Stimulated activated CD4-positive, alpha-beta T cell treated with anti-CD3 and anti-CD28 coated beads, Interleukin-1b, Interleukin-23, amount 100 ng/mL, for 4 hours (primary cell): ENCODE data around the gene PRUNE1.
A peak's percentile ranks its signal among the peaks of the same experiment; 100 is the strongest.

Experiments
- DNase-seq, 2 donors: peaks; one replicate each; pipeline ENCODE4 v3.0.0-alpha.2; 2020; ENCODE audit warnings: low read depth in 2 of 2

Gene PRUNE1

DNA sequence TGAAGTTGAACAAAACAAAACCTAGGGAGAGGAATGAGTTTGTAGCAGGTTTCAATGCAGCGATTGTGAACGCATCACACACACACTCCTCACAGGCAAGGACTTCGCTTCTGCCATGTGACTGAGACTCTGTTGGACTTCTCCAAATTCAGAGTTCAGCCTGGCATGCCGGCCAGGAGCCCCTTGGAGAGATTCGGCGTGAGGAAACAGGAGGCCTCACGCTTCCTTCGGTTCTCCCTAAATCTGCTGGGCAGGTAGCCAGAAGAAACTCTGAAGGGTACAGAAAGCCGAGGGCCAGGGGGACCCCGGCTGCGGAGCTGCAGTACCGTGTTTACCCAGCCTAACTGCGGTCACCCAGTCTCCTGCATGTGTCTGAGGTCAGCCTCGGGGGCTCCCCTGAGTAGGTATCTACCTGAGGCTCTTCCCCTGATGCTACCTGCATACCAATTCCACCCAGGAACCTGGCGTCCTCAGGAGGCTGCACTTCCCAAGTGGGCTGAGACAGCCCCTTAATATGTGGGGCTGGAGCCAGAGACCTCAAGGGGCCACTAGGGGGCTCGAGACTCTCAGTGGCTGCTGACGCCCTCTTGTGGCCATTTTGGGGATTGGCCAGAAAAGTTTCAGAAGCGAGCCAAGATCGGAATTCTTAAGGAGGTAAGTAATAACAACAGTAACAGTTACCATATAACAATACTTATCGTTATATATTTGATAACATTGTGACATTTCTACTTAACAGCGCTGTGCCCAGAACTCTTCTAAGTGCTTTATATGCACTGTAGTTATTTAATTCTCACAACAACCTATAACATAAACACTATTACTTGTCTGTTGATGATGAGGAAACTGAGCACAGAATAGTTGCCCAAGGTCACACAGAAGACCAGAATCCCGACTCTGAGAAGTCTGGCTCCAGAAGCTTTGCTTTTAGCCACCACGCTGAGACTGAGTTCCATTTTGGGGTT is 28.9 kb upstream of the PRUNE1 start:
- DNase-seq: peak; percentile 72 to 90

GRCh38 chr1:150981177-150981804 is 27.0 kb upstream of the PRUNE1 start:
- no peak for DNase-seq

- DNase-seq: no peak
Observed at GRCh38 chr1:150981805-150982712, 26.2 kb upstream of the PRUNE1 start, which contains the start of gene ANXA9. ANXA9 (plus strand) TSS chr1:150982292; CDS start chr1:150983106, 814 bp downstream.

DNA sequence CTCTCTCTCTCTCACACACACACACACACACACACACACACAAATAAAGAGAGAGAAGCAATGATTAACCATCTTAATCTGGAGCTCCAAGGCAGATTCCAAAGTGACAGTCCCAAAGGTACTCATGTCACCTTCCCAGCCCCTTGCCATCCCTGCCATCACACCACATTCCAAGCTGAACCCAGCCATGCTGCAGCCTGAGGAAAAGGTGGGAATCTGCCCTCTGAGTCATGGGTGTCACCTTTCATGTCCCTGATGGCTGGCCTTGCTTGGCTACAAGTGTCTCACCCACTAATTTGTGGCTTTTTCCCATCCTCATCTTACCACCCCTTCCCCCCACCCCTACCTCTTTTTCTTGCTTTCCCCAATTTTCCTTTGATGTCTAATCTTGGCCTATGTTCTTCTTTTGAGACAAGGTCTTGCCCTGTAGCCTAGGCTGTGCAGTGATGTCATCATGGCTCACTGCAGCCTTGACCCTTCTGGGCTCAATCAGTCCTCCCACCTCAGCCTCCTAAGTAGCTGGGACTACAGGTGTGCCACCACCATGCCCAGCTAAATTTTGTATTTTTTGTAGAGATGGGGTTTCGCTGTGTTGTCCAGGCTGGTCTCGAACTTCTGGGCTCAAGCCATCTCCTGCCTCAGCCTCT is 22.9 kb upstream of the PRUNE1 start:
- DNase-seq: no peak

DNA sequence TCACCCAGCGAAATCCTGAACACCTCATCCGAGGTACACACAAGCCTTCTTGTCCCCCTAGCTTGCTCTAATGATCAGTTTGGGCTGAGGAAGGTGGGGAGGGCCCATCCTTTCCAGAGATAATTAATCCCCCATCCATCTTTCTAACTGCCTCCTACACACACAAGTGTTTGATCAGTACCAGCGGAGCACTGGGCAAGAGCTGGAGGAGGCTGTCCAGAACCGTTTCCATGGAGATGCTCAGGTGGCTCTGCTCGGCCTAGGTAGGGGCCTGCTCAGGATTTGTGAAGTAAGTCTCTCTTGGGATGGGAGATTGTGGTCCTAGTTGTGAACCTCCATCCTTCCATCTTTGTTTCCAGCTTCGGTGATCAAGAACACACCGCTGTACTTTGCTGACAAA is 20.3 kb upstream of the PRUNE1 start:
- DNase-seq: no peak

- no peak for DNase-seq
Observed at GRCh38 chr1:150992626-150993025, 15.6 kb upstream of the PRUNE1 start.

- DNase-seq: no peak
Observed at GRCh38 chr1:150994248-150994647, 14.0 kb upstream of the PRUNE1 start.

DNA sequence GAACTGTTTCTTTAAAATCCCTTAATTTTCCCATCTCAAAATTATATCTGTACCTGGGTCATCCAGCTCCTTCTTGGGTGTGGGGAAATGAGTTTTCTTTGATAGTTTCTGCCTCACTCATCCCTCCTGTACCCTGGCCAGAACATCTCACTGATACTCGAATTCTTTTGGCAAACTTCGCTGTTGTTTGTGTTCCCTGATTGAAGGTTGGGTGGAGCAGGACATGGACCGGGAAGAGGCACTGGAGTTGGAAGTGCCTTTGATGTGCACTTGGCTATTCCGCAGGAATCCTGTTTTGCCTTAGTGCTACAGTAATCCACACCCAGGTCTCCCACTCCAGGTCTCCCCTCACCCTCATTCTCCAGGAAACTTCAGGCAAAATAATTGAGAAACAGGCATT is 12.8 kb upstream of the PRUNE1 start:
- no peak for DNase-seq

DNA sequence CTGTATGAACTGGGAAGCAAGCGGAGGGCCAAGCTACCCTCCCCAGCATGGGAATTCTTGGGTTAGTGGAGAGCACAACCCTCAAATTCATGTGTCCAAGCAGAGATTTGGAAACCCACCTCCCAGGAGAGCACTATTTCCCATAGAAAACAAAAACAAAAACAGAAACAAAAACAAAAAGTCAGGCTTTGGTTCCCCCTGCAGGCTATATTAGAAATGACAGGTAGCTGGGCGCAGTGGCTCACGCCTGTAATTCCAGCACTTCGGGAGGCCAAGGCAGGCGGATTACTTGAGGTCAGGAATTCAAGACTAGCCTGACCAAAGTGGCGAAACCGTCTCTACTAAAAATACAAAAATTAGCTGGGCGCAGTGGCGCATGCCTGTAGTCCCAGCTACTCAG is 12.4 kb upstream of the PRUNE1 start:
- DNase-seq: no peak

- DNase-seq: no peak
Observed at GRCh38 chr1:150997126-150997872, 10.9 kb upstream of the PRUNE1 start.

DNA sequence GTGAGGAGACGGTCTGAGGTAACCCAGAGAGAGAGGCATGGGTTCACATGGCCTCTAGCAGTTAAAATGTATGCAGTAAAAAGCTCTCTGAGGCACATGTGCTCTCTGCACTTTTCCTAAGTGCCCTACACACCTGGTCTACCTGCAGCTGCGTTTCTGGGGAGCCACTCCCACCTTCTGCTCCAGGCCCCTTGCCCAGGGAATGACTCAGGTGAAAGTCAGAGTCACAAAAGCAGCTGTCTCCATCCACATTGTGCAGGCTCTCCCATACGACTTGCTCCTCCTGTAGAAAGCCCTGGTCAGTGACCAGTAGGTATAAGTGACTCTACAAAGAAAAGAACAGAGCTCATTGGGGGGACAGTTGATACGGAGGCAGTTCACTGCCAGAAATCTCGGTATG is 10.3 kb upstream of the PRUNE1 start:
- DNase-seq: no peak

DNA sequence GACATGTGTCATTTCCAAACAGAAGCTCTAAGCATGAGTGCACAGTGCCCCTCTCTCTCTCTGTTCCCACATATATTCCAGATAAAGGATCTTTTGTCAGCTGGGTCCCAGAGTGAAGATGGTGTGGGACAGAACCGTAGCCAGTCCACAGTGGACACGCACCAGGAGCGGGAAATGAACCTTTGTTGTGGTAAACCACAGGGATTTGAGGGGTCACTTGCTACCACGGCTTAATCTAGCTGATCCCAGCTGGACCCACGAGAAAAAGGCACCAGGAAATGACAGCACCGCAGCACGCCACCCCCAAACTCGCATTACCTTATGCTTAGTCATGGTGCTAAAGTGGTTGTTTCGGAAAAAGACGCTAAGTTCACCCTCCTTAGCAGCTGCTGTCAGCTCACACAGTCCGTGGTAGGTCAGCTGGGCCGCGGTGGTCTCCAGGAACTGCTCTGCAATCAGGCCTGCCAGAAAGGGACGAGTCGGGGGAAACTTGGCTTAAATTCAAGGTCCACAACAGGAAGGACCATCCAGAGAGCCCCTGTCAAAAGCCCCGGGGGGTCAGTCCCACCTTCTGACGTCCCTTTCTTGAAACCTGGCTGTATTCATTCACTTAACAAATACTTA is 9.1 kb upstream of the PRUNE1 start:
- DNase-seq: no peak

- no peak for DNase-seq
Observed at GRCh38 chr1:150999926-151000325, 8.3 kb upstream of the PRUNE1 start.

- no peak for DNase-seq
Observed at GRCh38 chr1:151000408-151000807, 7.8 kb upstream of the PRUNE1 start.

DNA sequence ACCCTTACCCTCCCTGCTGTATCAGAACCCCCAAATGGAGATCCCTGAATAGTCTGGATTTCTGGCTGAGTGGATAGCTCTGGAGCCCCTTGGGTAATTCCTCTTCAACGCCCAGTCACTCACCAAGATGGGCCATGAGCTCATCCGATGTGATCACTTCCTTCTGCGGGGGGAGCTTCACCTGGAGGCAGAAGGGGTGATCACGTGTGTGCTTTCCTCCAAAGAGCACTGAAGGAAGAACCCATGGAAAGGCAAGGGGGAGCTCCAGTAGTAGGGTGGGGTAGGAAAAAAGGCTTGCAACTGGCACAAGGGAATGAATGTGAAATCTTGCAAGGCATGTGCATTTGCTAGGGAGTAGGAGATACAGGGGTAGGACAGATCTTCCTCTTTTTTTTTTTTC is 6.6 kb upstream of the PRUNE1 start:
- no peak for DNase-seq

DNA sequence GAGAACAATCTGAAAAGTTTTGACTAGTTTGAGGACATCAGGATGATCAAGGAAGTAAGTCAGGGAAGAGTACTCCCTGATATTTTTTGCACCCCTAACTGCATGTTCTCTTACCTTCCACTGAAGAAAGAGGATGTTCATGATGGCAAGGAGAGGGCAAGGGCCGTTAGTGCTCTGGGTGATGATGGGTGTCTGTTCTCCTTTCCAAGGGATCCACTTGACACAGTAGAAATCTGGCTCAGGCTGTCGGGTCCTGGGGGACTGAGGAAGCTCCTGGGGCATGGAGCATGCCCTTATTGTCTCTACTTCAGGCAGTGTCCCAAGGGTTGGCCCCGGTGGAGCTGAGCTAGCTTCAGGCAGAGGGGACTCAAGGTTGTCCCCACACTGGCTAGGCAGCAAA is 6.2 kb upstream of the PRUNE1 start:
- DNase-seq: no peak

GRCh38 chr1:151002611-151003010 is 5.6 kb upstream of the PRUNE1 start:
- no peak for DNase-seq

DNA sequence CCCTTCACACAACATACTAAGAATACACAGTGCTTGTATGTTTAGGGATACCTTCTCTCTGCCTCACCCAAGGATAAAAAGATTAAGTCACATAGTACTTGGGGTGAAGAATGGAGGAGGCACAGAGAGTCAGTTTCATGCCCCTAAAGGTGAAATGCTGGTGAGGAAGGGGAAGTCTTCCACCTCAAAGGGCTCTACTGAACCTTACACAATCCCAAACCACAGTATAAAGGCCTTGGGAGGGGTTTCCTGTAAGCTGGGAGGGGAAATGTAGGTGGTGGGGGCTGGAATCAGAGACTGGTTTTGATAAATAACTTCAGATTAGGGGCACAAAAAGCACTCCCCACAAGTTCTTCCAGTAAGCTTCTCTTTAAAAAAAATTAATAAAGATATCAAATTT is 5.1 kb upstream of the PRUNE1 start:
- no peak for DNase-seq

GRCh38 chr1:151005729-151006319 is 2.4 kb upstream of the PRUNE1 start:
- DNase-seq: no peak
